Measurements from ENCODE around the gene SLC43A2. TPM values are rescaled to one million over a fixed set of nuclear protein-coding genes. Genes with fewer than 3 reads are reported as not detected.
A peak's percentile ranks its signal among the peaks of the same experiment; 100 is the strongest.

Gene SLC43A2
- total RNA-seq, 1 experiment from 2014 or later: 5.6 TPM

DNA sequence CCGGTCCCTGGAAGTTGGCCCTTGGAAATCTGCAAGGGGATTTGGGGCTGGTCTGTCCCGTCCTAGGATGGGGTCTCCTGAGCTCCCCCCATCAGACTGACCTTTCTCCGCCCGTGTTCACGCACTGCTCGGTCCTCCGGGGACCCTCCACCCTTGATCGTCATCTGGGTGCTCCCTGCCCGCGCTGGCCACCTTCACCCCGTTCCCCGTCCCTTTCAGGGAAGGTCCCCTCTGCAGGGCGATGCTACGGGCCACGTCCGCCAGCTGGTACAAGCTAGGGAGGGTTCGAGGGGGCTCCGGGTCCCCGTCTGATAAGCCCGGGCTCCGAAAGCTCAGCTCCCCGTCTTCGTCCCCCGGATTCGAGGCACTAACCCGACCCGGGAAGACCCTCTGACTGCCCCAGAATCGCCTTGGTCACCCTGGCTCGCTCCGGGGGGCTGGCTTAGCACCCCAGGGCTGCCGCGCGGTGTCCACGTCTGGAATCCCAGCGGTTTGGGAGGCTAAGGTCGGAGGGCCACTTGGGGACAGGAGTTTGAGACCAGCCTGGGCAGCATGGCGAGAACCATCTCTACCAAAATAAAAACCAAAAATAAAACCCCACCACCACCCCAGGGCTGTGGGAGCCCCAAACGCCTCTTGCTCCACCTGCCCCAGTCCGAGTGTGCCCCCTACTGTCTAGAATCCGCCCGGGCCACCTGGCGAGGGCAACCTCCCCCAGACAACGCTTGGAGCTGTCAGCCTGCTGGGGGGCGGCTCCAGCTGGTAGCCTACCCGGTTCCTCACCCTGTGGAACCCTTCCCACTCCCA lies 1.1 kb upstream of the SLC43A2 start:
- BruUV-seq (replicated peaks): no TSS peak
- H3K4me3 Mint-ChIP-seq (ENCODE audit: unreplicated experiment): peak overlapping the region; percentile 95
- ChIA-PET POLR2A (interaction anchor here (0.6 to 7.0 kb wide), 11 partner anchors 8 to 170 kb away, joined by 3 to 58 read pairs (median 3); partner anchors contain the start of genes INPP5K, PITPNA, RILP and SCARF1), CTCF (interaction anchor here (0.5 to 5.1 kb wide), 16 partner anchors 8 to 1283 kb away, joined by 3 to 79 read pairs (median 3); partner anchors contain the start of genes RILP and SCARF1)
- H3K27me3 Mint-ChIP-seq (ENCODE audit: insufficient read depth, unreplicated experiment): no peaks in the 10 kb centered on the region
- peaks cover 24% of the 10 kb centered on the region for H3K36me3 Mint-ChIP-seq (ENCODE audit: insufficient read depth, unreplicated experiment)
- H3K9me3 Mint-ChIP-seq (ENCODE audit: unreplicated experiment): no peaks in the 10 kb centered on the region
- peaks cover 24% of the 10 kb centered on the region for H3K4me1 Mint-ChIP-seq (ENCODE audit: insufficient read depth, unreplicated experiment)
- peak; percentile 67 for DNase-seq (ENCODE audit: unreplicated experiment)
- no peak overlapping the region for H3K27ac Mint-ChIP-seq (ENCODE audit: low read depth, unreplicated experiment)
- intact Hi-C loops (cut with micrococcal nuclease): loop anchor here (1.0 to 5.0 kb wide), 4 partner anchors 37 to 372 kb away; partner anchors contain the start of gene INPP5K
- peak; percentile 78 for TF ChIP-seq CTCF (IDR thresholded peaks at IDR 0.05; ENCODE audit: unreplicated experiment)

DNA sequence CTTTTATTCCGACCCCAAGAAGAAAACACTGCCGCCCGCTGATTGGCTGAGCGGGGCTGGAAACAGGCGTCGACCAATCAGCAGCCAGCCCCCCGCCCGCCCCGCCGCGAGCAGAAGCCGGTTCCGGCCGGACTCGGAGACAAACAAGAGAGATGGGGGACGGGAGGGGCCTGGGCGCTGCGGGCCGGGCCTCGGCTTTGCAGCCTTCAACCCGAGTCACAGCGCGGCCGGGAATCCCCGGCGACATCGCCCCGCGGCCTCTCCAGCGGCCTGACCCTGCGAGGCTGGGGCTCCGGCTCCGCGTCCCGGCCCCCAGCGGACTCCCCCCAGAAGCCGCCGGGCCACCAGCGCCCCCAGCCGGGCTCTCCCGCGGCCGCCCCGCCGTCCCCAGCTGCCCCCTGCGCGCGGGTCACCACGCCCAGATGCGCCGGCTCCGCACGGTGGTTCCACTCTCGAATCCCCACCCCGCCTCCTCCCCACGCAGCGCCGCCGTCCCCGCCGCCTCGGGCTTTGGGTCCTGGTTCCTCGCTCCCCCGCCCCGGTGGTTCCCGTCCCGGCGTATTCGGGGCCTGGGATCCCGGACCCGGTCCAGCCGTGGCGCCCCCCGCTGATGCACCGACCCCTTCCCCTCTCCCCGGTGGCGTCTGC lies 346 bp upstream of the SLC43A2 start:
- Mint-ChIP-seq H3K4me1 (ENCODE audit: insufficient read depth, unreplicated experiment) (peaks cover 24% of the 10 kb centered on the region), H3K27me3 (ENCODE audit: insufficient read depth, unreplicated experiment) (no peaks in the 10 kb centered on the region), H3K4me3 (ENCODE audit: unreplicated experiment) (peak overlapping the region; percentile 95), H3K27ac (ENCODE audit: low read depth, unreplicated experiment) (peak overlapping the region; percentile 77), H3K9me3 (ENCODE audit: unreplicated experiment) (no peaks in the 10 kb centered on the region), H3K36me3 (ENCODE audit: insufficient read depth, unreplicated experiment) (peaks cover 24% of the 10 kb centered on the region)
- TF ChIP-seq CTCF (IDR thresholded peaks at IDR 0.05; ENCODE audit: unreplicated experiment): peak; percentile 30
- intact Hi-C loops (cut with micrococcal nuclease): loop anchor here (1.0 to 5.0 kb wide), 2 partner anchors 37 to 52 kb away; no protein-coding TSS in a partner anchor
- ChIA-PET CTCF (interaction anchor here (0.5 to 5.1 kb wide), 11 partner anchors 13 to 106 kb away, joined by 3 to 79 read pairs (median 3); partner anchors contain the start of genes RILP and SCARF1), POLR2A (interaction anchor here (0.6 to 7.0 kb wide), 13 partner anchors 9 to 169 kb away, joined by 3 to 58 read pairs (median 3); partner anchors contain the start of genes PITPNA, RILP and SCARF1)
- no TSS peak for BruUV-seq (replicated peaks)
- DNase-seq (ENCODE audit: unreplicated experiment): peak; percentile 89

- Mint-ChIP-seq H3K27ac (ENCODE audit: low read depth, unreplicated experiment) (no peak overlapping the region), H3K27me3 (ENCODE audit: insufficient read depth, unreplicated experiment) (no peaks in the 10 kb centered on the region), H3K4me3 (ENCODE audit: unreplicated experiment) (peak overlapping the region; percentile 95), H3K36me3 (ENCODE audit: insufficient read depth, unreplicated experiment) (peaks cover 24% of the 10 kb centered on the region), H3K9me3 (ENCODE audit: unreplicated experiment) (no peaks in the 10 kb centered on the region), H3K4me1 (ENCODE audit: insufficient read depth, unreplicated experiment) (peaks cover 24% of the 10 kb centered on the region)
- intact Hi-C loops (cut with micrococcal nuclease): loop anchor here (5.0 kb wide), 1 partner anchor 35 kb away; no protein-coding TSS in a partner anchor
- TF ChIP-seq CTCF (IDR thresholded peaks at IDR 0.05; ENCODE audit: unreplicated experiment): no peak
- ChIA-PET CTCF (interaction anchor here (1.0 to 5.1 kb wide), 3 partner anchors 22 to 53 kb away, joined by 4 to 79 read pairs (median 13); partner anchors contain the start of gene RILP), POLR2A (interaction anchor here (0.6 to 7.0 kb wide), 9 partner anchors 10 to 1007 kb away, joined by 3 to 58 read pairs (median 3); partner anchors contain the start of gene RILP)
- DNase-seq (ENCODE audit: unreplicated experiment): no peak
- BruUV-seq (replicated peaks): no TSS peak
Observed at GRCh38 chr17:1627182-1627981, 1.3 kb downstream of the SLC43A2 start.
